AG04450 (cell line): Measurements from ENCODE around the gene FAM111A. TPM values are rescaled to one million over a fixed set of nuclear protein-coding genes. Genes with fewer than 3 reads are reported as not detected.
"Not testable (repeated sequence)": the region's sequence is repeated elsewhere in the genome, so short reads cannot be mapped to it uniquely, and the experiment has no call there.

Experiments used
- CTCF ChIA-PET: fragments of 300-600, 350-600 bp; formaldehyde crosslinking; extraction: SDS; loops from one replicate; lab custom pipeline; 2022; ENCODE audit warnings: antibody characterized with exemption, inconsistent platforms; lab: Charles Lee
- POLR2A ChIA-PET: fragments of 350-600 bp; formaldehyde crosslinking; extraction: SDS; loops from one replicate; lab custom pipeline; 2021; ENCODE audit warnings: antibody characterized with exemption, inconsistent platforms; lab: Yijun Ruan, JAX
- DNase-seq: peaks from one replicate; pipeline ENCODE4 v3.0.0-alpha.2; 2011; ENCODE audit warnings: low read depth, low spot score
- H3K27ac ChIP-seq: one replicate; pipeline ENCODE4 v1.5.1; 2012; ENCODE audit warnings: low read depth, low read length, control low read depth
- H3K27me3 ChIP-seq: one replicate; pipeline ENCODE4 v1.6.0; 2012; ENCODE audit warnings: low read length; ENCODE audit not compliant: control insufficient read depth, insufficient read depth
- H3K4me3 ChIP-seq: 2 replicates; pipeline ENCODE4 v1.5.1; 2011; ENCODE audit warnings: mild to moderate bottlenecking, low read depth, low read length, control low read depth
- H3K9me3 ChIP-seq: 2 replicates; pipeline ENCODE4 v1.5.1; 2012; ENCODE audit warnings: low read length; ENCODE audit not compliant: control insufficient read depth, insufficient read depth
- polyA minus RNA-seq: library from RNA; depleted of rRNA, polyadenylated mRNA; stranded (reverse); fragments of >200 nt; gene quantifications from 2 replicates; pipeline ENCODE4 v1.2.3, GENCODE V29; 2011; rRNA and poly(A)+ RNA removed
- polyA plus RNA-seq: library from polyadenylated mRNA; depleted of rRNA; stranded (reverse); fragments of >200 nt; gene quantifications from 2 replicates; pipeline ENCODE4 v1.2.3, GENCODE V29; 2011; rRNA removed
- TF ChIP-seq, protein P1 (sequence below): IDR thresholded peaks from 2 replicates; pipeline ENCODE4 v1.5.1; 2011; ENCODE audit warnings: low read depth, low read length, control low read depth, inconsistent platforms

The FAM111A gene, protein sequence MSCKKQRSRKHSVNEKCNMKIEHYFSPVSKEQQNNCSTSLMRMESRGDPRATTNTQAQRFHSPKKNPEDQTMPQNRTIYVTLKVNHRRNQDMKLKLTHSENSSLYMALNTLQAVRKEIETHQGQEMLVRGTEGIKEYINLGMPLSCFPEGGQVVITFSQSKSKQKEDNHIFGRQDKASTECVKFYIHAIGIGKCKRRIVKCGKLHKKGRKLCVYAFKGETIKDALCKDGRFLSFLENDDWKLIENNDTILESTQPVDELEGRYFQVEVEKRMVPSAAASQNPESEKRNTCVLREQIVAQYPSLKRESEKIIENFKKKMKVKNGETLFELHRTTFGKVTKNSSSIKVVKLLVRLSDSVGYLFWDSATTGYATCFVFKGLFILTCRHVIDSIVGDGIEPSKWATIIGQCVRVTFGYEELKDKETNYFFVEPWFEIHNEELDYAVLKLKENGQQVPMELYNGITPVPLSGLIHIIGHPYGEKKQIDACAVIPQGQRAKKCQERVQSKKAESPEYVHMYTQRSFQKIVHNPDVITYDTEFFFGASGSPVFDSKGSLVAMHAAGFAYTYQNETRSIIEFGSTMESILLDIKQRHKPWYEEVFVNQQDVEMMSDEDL
- 20.6 and 23.1 TPM in 2 replicates for polyA plus RNA-seq
- polyA minus RNA-seq, result 13.2 and 15.0 TPM in 2 replicates

DNA sequence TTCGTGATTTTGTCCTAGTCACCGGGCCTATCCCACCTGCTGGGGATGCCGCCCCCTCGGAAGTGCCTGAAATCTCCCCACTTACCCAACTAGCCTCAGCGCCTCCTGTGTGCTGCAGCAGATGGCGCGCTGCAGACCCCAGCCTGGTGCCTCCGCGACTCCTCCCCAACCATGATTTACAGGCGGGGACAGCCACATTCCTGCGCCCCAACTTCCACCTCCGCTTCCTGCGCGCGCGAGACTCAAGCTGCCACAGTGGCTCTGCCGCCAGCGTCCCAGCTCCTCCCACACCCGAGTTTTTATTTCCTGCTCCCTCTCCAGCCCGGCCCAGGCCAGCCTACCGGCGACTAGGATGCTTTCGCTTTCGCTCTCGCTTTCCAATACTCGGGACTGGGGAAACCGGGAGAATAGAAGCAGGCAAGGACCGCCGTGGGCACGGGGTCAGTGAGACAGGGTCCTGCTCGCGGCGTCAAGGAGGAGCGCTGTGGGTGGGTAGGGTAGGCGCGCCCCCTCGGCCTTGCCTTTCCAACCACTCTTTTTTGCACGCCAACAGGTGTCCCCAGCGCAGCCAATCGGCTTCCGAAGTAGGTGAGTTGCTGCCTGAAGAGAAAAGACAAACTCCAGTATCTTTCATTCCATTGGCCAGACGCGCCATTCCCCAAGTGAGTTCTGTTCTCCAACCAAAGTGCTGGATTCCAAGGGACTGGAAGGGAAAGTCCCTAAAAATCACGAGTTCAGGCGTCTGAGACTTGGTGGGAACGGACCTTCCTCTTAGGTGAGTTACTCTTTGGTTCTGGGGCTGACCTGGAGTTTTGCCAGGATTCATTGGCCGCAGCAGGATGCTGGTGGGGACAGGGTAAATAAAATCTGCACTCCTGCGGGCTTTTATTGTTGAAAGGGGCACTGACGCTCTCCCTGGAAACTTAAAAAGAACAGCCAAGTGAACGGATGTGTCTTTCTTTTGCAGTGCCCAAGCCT is at the start of gene FAM111A:
FAM111A (plus strand) TSS at position 327 of the 978 bp plus-strand sequence. CDS start 6,017 bp downstream, outside the sequence.
- ChIA-PET POLR2A (interaction anchor here (0.6 to 1.6 kb wide), 5 partner anchors 16 to 527 kb away, joined by 3 to 8 read pairs (median 4); no protein-coding TSS in a partner anchor), CTCF (interaction anchor here (0.8 to 10.5 kb wide), 7 partner anchors 12 to 242 kb away, joined by 3 to 143 read pairs (median 5); no protein-coding TSS in a partner anchor)
- peak within 1 kb of the TSS; percentile 90 for H3K4me3 ChIP-seq
- DNase-seq, result peak; percentile 65
- TF ChIP-seq, protein P1, sequence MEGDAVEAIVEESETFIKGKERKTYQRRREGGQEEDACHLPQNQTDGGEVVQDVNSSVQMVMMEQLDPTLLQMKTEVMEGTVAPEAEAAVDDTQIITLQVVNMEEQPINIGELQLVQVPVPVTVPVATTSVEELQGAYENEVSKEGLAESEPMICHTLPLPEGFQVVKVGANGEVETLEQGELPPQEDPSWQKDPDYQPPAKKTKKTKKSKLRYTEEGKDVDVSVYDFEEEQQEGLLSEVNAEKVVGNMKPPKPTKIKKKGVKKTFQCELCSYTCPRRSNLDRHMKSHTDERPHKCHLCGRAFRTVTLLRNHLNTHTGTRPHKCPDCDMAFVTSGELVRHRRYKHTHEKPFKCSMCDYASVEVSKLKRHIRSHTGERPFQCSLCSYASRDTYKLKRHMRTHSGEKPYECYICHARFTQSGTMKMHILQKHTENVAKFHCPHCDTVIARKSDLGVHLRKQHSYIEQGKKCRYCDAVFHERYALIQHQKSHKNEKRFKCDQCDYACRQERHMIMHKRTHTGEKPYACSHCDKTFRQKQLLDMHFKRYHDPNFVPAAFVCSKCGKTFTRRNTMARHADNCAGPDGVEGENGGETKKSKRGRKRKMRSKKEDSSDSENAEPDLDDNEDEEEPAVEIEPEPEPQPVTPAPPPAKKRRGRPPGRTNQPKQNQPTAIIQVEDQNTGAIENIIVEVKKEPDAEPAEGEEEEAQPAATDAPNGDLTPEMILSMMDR, result peak; percentile 43
- H3K9me3 ChIP-seq, result no peaks in the 10 kb centered on the region; the same call in 1 of the 2 replicates
- H3K27ac ChIP-seq, result peak within 1 kb of the TSS; percentile 97
- no peaks in the 10 kb centered on the region for H3K27me3 ChIP-seq

DNA sequence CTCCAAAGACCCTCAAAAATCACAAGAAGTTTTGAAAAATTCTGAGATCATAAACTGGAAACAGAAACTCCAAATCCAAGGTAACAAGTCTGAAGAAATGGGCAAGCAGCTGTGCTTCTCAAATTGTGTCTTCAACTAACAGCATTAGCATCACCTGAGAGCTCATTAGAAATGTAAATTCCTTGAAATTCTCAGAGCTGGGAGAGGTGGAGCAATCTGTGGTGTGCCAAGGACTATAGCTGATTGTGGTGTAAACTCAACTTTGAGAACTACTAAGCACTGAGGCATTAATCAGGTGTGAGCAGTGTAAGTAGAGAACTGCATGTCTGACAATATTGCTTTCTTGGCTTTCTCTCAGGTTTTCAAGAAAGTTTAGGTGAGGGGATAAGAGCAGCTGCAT is 49.1 kb upstream of the FAM111A start:
- H3K27me3 ChIP-seq, H3K4me3 ChIP-seq, H3K9me3 ChIP-seq, POLR2A ChIA-PET, DNase-seq, H3K27ac ChIP-seq: not testable (repeated sequence)
- CTCF ChIA-PET, result interaction anchor here (1.0 kb wide), 1 partner anchor 42 kb away, joined by 3 read pairs; no protein-coding TSS in a partner anchor

DNA sequence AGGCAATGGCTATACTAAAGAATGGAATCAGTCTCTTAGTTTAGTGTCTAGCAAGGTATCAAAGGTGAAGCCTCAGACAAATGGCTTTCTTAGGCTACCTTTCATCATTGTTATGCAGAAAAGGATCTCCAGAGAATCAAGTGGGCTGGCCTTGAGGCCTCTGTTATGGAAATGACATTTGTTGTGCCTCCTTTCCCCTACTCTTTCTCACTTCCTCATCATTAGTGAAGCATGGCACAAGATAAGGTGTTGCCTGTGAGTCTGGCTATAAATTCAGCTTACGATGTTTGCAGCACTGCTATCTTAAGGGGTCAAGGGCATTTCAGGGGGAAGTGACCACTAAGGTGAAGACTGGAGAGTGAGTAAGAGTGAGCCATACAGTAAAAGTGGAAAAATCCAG is 47.4 kb upstream of the FAM111A start:
- H3K4me3 ChIP-seq, POLR2A ChIA-PET, H3K27ac ChIP-seq, H3K27me3 ChIP-seq, DNase-seq, H3K9me3 ChIP-seq: not testable (repeated sequence)
- CTCF ChIA-PET, result interaction anchor here (1.5 to 4.1 kb wide), 3 partner anchors 41 to 126 kb away, joined by 4 to 66 read pairs (median 58); no protein-coding TSS in a partner anchor

GRCh38 chr11:59095972-59096575 is 46.6 kb upstream of the FAM111A start:
- H3K4me3 ChIP-seq, DNase-seq, POLR2A ChIA-PET, H3K9me3 ChIP-seq, H3K27ac ChIP-seq: not testable (repeated sequence)
- CTCF ChIA-PET, result interaction anchor here (0.5 to 4.1 kb wide), 6 partner anchors 14 to 126 kb away, joined by 4 to 66 read pairs (median 17); no protein-coding TSS in a partner anchor
- peaks cover 10% of the 10 kb centered on the region for H3K27me3 ChIP-seq

DNA sequence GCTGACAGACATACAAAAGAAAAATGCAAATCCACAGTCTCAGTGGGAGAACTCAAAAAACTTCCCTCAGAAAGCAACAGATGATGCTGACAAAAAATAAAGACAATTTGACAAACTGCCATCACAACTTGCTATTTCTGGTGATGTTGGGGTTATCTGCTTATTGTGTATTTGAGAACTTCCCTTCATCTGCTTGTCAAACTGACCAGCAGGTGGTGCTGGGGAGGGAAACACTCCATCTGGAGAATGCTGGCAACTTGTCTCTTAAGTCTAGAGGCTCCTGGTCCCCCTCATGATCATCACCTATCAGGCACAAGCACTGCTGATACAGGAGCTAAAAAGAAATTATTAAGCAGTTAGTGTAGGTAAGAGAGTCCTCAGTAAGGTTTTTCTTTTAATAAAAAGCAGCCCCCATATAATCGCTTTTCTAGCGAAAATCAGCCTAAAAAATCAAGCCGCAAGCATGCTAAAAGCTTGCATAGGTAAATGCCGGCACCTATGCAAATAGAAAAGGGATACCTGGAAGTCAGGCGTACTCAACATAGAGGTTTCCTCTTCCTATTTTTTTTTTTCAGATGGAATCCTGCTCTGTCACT is 45.4 kb upstream of the FAM111A start:
- peak; percentile 46 for DNase-seq

DNA sequence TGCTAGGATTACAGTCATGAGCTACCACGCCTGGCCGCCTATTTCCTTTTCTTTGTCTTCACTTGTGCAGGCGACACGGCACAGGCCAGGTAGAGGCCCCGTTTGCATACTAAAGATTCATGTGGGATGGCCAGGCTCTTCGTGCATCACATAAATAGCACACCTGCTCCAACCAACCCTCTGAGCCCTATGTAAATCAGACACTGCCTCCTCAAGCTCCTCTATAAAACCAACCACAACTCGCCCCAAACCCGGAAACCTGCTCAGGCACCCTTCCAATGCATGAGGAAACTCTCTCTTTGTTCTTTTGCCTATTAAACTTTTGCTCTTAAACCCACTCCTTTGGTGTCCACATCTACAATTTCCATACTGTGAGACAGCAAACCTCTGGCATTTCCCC is 44.7 kb upstream of the FAM111A start:
- H3K4me3 ChIP-seq, H3K9me3 ChIP-seq, POLR2A ChIA-PET, DNase-seq, H3K27ac ChIP-seq: not testable (repeated sequence)
- CTCF ChIA-PET, result interaction anchor here (0.6 to 4.1 kb wide), 19 partner anchors 9 to 1448 kb away, joined by 3 to 66 read pairs (median 6); partner anchors contain the start of genes FAM111A and FAM111B
- peaks cover 13% of the 10 kb centered on the region for H3K27me3 ChIP-seq

More for the DNA sequence above, 45.4 kb upstream of the FAM111A start:
- TF ChIP-seq, protein P1, result peak; percentile 78
- ChIA-PET POLR2A (no interaction called here), CTCF (interaction anchor here (0.6 to 4.1 kb wide), 20 partner anchors 9 to 1449 kb away, joined by 3 to 66 read pairs (median 6); partner anchors contain the start of genes FAM111A and FAM111B)
- no peaks in the 10 kb centered on the region for H3K9me3 ChIP-seq
- H3K4me3 ChIP-seq, result no peak overlapping the region
- H3K27ac ChIP-seq, result no peak overlapping the region
- H3K27me3 ChIP-seq, result peaks cover 13% of the 10 kb centered on the region
